Measurements from ENCODE around the gene TRRAP.

GRCh38 chr7:99029466-99030435, 151.4 kb downstream of the TRRAP start:
- TF ChIP-seq EZH2 (IDR thresholded peaks at IDR 0.05; ENCODE audit: low read length) = no peak
- no peak for TF ChIP-seq CTCF (optimal IDR thresholded peaks at IDR 0.05 in 1 of 3, IDR thresholded peaks at IDR 0.05 in 1 of 3, conservative IDR thresholded peaks at IDR 0.05 in 1 of 3; ENCODE audit: extremely low read depth in 1 of 3, insufficient read depth in 2 of 3, low read length in 3 of 3)
